ENCODE results near the gene FDXACB1.
"Not testable (repeated sequence)": the region's sequence is repeated elsewhere in the genome, so short reads cannot be mapped to it uniquely, and the experiment has no call there.

FDXACB1 gene

GRCh38 chr11:111909378-111909777 lies 30.4 kb upstream of the FDXACB1 start:
- no peak for DNase-seq

GRCh38 chr11:111908639-111909305 lies 29.8 kb upstream of the FDXACB1 start:
- DNase-seq = peak in 2 of 58 donors; percentile 34

GRCh38 chr11:111906680-111907079 lies 27.7 kb upstream of the FDXACB1 start:
- DNase-seq = no peak

- DNase-seq = no peak
These were observed 26.4 kb upstream of the FDXACB1 start for GRCh38 chr11:111905411-111905810.

GRCh38 chr11:111886844-111887243 lies 7.9 kb upstream of the FDXACB1 start:
- DNase-seq = no peak

- no peak for DNase-seq
These were observed 7.1 kb upstream of the FDXACB1 start for GRCh38 chr11:111886032-111886431.

- DNase-seq = not testable (repeated sequence)
These were observed 6.1 kb upstream of the FDXACB1 start for GRCh38 chr11:111885053-111885452.

GRCh38 chr11:111882202-111882601 lies 3.2 kb upstream of the FDXACB1 start:
- peak in 11 of 58 donors; percentile 1 to 31 (median 2) for DNase-seq

- peak in 1 of 58 donors; percentile 38 for DNase-seq
These were observed 634 bp upstream of the FDXACB1 start for GRCh38 chr11:111879637-111879960.

- no peak for DNase-seq
These were observed 548 bp downstream of the FDXACB1 start for GRCh38 chr11:111878385-111878848.

- DNase-seq = no peak
These were observed 7.2 kb downstream of the FDXACB1 start for GRCh38 chr11:111871693-111872161.

GRCh38 chr11:111870886-111871692 lies 7.9 kb downstream of the FDXACB1 start, which contains the start of gene ALG9:
Gene ALG9, minus strand, starts transcription at chr11:111871581. Its CDS starts 99 bp downstream, at chr11:111871482.
- DNase-seq = peak in 57 of 58 donors; percentile 22 to 89 (median 70)

GRCh38 chr11:111870522-111870885 lies 8.5 kb downstream of the FDXACB1 start:
- DNase-seq = no peak

GRCh38 chr11:111870113-111870512 lies 8.9 kb downstream of the FDXACB1 start:
- no peak for DNase-seq

- DNase-seq = no peak
These were observed 18.7 kb downstream of the FDXACB1 start for GRCh38 chr11:111860257-111860656.

GRCh38 chr11:111855506-111855905 lies 23.5 kb downstream of the FDXACB1 start:
- no peak for DNase-seq

- no peak for DNase-seq
These were observed 26.9 kb downstream of the FDXACB1 start for GRCh38 chr11:111852103-111852502.

GRCh38 chr11:111851636-111852035 lies 27.3 kb downstream of the FDXACB1 start:
- no peak for DNase-seq

- no peak for DNase-seq
These were observed 27.9 kb downstream of the FDXACB1 start for GRCh38 chr11:111851067-111851466.

- no peak for DNase-seq
These were observed 29.3 kb downstream of the FDXACB1 start for GRCh38 chr11:111849631-111850030.

- no peak for DNase-seq
These were observed 32.3 kb downstream of the FDXACB1 start for GRCh38 chr11:111846636-111847035.

- no peak for DNase-seq
These were observed 32.9 kb downstream of the FDXACB1 start for GRCh38 chr11:111846063-111846462.

All from anterior cingulate cortex (tissue), 58 donors.